Chondrocyte (in vitro differentiated cells): ENCODE measurements around the gene PLCG1. TPM values are rescaled to one million over a fixed set of nuclear protein-coding genes. Genes with fewer than 3 reads are reported as not detected.

Experiments used
- DNase-seq: peaks from one replicate; pipeline ENCODE4 v3.0.0; 2021; ENCODE audit warnings: mixed read lengths, low spot score
- H3K27ac Mint-ChIP-seq: one replicate; pipeline ENCODE4 v1.8.0; 2021; ENCODE audit warnings: mild to moderate bottlenecking, moderate library complexity, mixed read lengths; ENCODE audit not compliant: unreplicated experiment
- H3K27me3 Mint-ChIP-seq: 2 replicates; pipeline ENCODE4 v1.8.0; 2021; ENCODE audit warnings: low read depth, mixed read lengths
- H3K36me3 Mint-ChIP-seq: 2 replicates; pipeline ENCODE4 v1.8.0; 2021; ENCODE audit warnings: low read depth, mixed read lengths
- H3K4me1 Mint-ChIP-seq: 2 replicates; pipeline ENCODE4 v1.8.0; 2021; ENCODE audit warnings: low read depth, mild to moderate bottlenecking, mixed read lengths
- H3K4me3 Mint-ChIP-seq: one replicate; pipeline ENCODE4 v1.8.0; 2021; ENCODE audit warnings: mild to moderate bottlenecking, moderate library complexity, mixed read lengths; ENCODE audit not compliant: unreplicated experiment
- H3K9me3 Mint-ChIP-seq: 2 replicates; pipeline ENCODE4 v1.8.0; 2021; ENCODE audit warnings: low read depth, mixed read lengths
- CTCF ChIP-seq: fragments of 200-600 bp; sonication (generic); IDR thresholded peaks from 2 replicates; pipeline ENCODE4 v1.5.0; 2021; ENCODE audit warnings: antibody characterized with exemption, mild to moderate bottlenecking, moderate library complexity
- total RNA-seq: library from RNA; stranded (reverse); gene quantifications from 3 replicates; pipeline ENCODE4 v1.2.1, GENCODE V29; 2021

Gene PLCG1
- total RNA-seq, 1 donor from 2014 or later: 152 TPM

DNA sequence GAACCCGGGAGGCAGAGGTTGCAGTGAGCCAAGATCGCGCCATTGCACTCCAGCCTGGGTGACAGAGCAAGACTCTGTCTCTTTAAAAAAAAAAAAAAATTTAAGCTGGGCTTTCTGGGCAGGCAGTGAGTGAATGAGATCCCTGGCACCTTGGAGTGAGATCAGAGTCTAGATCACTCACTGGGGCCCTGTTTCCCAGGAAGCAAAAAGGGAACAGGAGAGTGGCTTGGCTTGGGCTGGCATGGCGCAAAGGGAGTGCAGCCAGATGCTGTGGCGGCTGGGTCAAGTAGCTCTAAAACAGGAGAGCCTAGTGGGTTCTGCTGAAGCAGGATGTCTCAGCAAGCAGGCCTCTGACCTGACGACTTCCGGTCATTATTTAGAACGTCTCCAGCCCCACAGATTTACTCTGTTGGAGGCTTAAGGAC, 10.4 kb downstream of the PLCG1 start:
- TF ChIP-seq CTCF: no peak
- Mint-ChIP-seq H3K36me3 (no peaks in the 10 kb centered on the region), H3K27ac (peak overlapping the region; percentile 54), H3K27me3 (no peaks in the 10 kb centered on the region), H3K4me1 (peaks cover 56% of the 10 kb centered on the region), H3K4me3 (no peak overlapping the region), H3K9me3 (no peaks in the 10 kb centered on the region)
- DNase-seq: peak; percentile 18

DNA sequence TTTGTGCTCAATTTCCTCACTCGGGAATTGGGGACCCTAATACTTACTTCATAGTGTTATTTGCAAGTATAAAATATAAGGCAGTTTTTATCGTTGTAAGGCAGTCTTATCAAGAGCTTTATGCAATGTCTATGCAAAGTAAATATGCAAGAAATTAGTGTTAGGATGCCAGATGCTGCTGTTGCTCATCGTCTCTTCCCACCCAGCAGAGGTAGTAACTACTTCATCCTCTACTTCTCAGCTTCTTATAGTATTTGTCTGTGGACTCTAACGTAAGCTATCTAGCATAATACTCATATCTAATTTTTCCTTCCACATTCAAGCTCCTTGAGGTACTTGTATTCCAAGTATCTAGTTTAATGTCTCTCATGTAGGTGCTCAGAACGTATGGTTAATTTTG, 11.6 kb downstream of the PLCG1 start:
- Mint-ChIP-seq H3K27ac (no peak overlapping the region), H3K36me3 (no peaks in the 10 kb centered on the region), H3K4me3 (no peak overlapping the region), H3K27me3 (no peaks in the 10 kb centered on the region), H3K9me3 (no peaks in the 10 kb centered on the region), H3K4me1 (peaks cover 56% of the 10 kb centered on the region)
- no peak for TF ChIP-seq CTCF
- no peak for DNase-seq

DNA sequence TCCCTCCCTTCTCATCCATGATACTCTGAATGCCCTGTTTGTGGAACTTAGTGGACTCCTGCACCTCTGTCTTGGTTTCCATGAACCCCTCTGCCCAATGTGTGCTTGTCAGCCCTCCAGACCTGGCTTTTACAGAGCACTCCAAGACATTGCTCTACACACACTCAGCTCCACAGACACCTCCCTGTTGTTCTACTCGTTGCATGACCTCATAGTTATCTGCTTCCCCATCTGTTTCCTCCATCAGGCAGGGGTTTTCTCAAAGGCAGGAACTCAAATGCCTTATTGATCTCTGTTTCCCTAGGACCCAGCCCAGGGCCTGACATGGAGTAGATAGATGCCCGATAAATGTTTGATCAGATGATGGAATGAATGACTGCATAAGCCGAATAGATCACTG, 13.3 kb downstream of the PLCG1 start:
- Mint-ChIP-seq H3K4me1 (peaks cover 60% of the 10 kb centered on the region), H3K27ac (no peak overlapping the region), H3K27me3 (no peaks in the 10 kb centered on the region), H3K4me3 (no peak overlapping the region), H3K9me3 (no peaks in the 10 kb centered on the region), H3K36me3 (no peaks in the 10 kb centered on the region)
- DNase-seq: no peak
- no peak for TF ChIP-seq CTCF

DNA sequence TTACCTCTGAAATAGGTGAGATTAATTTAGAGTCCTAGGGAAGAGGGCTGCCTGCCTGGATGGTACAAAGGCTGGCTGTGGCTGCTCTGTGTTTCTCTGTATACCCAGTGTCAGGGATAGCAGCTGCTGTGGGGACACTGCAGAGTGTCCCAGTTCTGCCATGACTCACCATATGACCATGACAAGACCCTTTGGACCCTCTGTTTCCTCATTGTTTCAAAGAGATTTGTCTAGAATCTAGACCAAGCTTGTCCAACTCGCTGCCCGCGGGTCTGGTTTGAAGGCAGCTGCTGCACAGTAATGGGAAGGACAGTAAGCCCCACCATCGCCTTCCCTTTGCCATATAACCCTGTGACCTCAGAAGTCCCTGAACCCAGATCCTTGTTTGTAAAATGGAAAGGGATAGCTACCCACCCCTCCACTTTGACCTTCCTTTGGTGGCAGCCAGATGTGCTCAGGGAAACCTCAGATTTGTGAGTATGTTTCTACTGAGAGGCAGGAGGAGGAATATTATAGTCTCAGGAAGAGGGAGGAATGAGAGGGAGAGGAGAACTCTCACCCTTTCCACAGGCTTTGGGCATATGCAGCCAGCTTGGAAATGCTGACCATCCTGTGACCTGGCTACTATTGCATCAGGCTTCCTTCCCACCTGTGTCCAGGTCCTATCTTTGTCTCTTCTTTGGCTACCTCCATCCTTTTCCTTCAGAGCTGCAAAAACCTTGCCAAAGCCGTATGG, 14.0 kb downstream of the PLCG1 start:
- no peaks in the 10 kb centered on the region for H3K36me3 Mint-ChIP-seq
- DNase-seq: no peak
- no peaks in the 10 kb centered on the region for H3K27me3 Mint-ChIP-seq
- no peak for TF ChIP-seq CTCF
- peak overlapping the region; percentile 32 for H3K27ac Mint-ChIP-seq
- no peaks in the 10 kb centered on the region for H3K9me3 Mint-ChIP-seq
- H3K4me1 Mint-ChIP-seq: peaks cover 62% of the 10 kb centered on the region
- no peak overlapping the region for H3K4me3 Mint-ChIP-seq

DNA sequence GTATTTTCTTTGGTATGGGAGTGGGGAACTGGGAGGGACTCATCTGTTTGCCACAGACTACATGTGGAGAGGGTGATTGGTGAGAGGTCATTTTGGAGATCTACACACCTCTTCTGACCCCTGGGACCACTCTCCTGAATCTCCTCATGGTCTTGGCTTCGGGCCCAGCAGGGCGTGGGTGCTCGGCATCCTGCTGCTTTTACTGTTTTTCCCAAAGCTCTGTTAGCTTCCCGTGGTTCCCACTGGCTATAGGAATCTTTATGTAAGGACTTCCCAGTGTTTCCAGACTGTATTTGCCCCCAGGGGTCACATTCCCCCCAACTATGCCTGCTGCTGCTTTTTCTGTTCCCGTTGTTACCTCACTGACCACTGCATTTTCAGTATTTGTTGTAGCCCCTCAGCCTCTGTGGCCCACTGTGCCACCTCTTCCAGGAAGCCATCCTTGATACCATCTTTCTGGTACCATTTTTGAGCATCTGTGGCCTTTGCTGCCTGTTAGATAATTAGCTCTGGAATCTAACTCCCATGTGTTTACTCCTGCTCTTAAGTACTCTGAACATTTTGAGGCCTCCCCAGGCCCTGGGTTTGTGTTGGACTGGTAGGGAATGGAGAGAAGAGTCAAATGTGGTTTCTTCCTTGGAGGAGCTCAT, 14.9 kb downstream of the PLCG1 start:
- peaks cover 59% of the 10 kb centered on the region for H3K4me1 Mint-ChIP-seq
- H3K4me3 Mint-ChIP-seq: no peak overlapping the region
- DNase-seq: no peak

More for the DNA sequence above, 14.9 kb downstream of the PLCG1 start:
- H3K27me3 Mint-ChIP-seq: no peaks in the 10 kb centered on the region
- TF ChIP-seq CTCF: no peak
- no peaks in the 10 kb centered on the region for H3K36me3 Mint-ChIP-seq
- H3K9me3 Mint-ChIP-seq: no peaks in the 10 kb centered on the region
- H3K27ac Mint-ChIP-seq: peak overlapping the region; percentile 75
